GM19438 (cell line): ENCODE results near the gene CCT8.

Source experiments
- ATAC-seq: cut with Tn5 transposase; IDR thresholded peaks from one replicate; pipeline ENCODE4 v1.9.1; 2021; ENCODE audit warnings: low read depth; ENCODE audit not compliant: unreplicated experiment

The CCT8 gene, protein sequence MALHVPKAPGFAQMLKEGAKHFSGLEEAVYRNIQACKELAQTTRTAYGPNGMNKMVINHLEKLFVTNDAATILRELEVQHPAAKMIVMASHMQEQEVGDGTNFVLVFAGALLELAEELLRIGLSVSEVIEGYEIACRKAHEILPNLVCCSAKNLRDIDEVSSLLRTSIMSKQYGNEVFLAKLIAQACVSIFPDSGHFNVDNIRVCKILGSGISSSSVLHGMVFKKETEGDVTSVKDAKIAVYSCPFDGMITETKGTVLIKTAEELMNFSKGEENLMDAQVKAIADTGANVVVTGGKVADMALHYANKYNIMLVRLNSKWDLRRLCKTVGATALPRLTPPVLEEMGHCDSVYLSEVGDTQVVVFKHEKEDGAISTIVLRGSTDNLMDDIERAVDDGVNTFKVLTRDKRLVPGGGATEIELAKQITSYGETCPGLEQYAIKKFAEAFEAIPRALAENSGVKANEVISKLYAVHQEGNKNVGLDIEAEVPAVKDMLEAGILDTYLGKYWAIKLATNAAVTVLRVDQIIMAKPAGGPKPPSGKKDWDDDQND

DNA sequence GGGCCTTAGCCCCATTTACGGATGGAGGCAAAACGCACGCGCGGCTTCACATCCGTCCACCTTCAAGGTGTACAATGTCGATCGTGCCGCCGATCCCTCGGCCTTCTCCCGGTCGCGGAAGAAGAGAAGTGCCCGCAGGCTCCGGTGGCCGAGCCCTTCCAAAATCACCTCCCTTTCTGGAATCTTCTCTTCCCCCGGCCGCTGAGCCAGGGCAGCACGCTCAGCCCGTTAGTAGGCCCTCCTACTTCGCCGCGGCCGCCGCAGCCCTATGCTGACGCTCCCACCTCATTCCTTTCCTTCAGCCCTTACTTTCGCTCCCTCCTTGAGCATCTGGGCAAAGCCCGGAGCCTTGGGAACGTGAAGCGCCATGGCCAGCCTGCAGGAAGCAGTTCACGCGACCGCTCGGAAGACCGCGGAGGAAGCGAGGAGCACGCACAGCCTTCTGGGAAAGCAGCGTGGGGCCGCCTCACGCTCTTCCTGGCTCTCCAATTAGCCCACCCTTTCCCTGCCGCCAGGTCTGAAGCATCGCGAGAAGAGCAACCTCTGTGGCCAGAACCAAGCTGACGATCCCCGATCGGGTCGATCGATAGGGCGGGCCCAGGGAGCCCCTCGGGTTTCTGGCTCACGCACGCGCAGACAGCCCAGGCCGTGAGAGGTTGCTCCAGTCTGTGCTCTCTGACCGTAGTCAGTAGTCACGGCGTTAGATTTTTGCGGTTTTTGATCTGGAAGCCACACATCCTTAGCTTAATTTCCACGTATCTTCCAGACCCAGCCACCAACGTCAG is at the start of gene CCT8:
Gene CCT8, minus strand, starts transcription at position 427 of the 785 bp plus-strand sequence. Its CDS starts 58 bp downstream, at position 369.
- peak; percentile 75 for ATAC-seq

DNA sequence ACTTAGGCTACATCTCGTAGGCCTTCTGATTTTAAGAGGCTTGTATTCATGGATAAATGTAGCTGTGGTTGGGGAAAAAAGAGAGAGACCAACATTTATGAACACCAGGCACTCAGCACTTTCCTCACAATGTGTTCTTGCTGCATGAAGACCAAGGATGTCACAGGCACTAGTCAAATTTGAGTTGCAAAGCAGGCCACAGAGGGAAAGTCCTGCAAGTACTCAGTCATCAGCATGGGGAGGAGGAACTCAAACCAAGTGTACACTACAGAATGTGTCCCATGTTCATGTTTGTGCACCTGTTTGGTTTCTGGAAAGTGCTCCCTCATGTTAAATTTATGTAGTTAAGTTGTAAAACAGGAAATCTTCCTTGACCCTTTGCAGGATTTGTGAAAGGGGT is 48.3 kb upstream of the CCT8 start:
- peak; percentile 52 for ATAC-seq

DNA sequence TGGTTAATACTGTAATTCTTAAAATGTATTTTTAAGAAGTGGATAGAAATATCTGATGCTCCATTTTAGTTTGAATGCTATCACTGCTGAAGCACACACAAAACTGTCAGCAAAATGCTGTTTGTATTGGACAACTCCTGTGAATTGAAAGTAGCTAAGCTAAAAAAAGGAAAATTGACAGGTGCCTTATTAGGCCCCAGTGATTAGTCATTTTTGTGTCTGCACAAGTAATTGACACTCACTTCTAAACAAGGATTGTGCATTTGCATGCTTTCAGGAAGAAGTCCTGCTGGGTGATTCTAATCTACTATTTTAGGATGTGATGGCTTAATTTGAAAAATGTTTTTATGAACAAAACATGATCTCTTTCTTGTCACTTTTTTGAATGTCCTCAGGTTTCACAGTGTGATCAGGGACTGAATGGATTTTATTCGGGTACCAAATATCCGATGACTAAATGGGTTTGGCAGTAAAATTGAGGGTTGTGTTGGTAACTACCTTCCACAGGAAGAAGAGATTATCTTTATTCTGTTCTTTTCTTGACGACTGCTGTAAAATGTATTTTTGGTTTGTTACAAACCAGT is 44.0 kb upstream of the CCT8 start:
- no peak for ATAC-seq

DNA sequence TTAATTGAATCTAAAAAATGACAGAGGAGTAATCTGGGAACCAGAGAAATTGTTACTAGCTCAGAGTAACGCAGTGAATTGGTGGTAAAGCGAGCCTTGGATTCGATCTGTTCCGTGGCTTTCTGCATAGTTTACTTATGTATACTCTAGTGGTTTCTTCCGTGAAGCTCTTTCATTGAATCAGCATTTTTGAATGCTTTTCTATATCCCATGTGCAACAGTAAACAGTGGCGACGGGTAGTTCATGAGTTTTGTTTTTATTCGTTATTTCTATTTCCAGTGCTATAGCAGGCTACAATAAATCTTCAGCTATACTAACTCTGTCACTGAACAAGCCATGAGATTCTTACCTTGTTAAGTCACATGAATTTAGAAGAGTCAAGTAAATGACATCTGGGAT is 42.5 kb upstream of the CCT8 start:
- ATAC-seq, result no peak

DNA sequence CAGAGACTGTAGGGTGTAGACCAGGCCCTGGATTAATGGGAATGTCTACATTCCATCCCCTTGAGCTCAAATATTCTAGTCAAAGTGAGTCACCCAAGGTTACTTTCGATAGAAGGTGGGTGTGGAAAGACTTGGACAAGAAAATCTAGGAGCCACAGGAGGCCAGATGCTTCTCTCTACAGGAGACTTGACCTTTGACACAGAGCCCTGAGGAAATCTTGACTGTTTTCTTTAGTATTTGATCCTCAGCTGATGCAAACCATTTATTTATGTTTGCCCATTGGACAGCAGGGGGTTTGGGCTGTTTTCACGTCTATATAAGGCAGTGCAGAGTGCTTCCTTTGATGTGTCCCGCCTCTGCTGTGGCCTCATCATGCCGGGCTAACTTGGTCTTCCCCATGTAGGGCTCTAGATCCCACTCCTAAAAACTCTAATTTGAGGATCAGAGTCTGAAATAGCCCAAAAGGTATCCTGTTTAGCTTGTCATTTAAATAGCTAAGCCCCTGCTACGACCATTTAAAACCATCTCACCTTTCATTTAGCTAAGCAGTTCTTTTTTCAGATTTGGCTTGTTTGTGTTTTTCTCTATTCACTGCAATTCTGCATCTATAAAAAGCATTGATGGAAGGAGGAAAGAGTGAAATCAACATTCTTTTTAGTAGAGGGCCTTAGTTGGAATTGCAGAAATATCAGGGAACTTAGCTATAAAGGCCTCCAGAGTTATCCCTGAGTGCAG is 41.5 kb upstream of the CCT8 start:
- ATAC-seq, result no peak

DNA sequence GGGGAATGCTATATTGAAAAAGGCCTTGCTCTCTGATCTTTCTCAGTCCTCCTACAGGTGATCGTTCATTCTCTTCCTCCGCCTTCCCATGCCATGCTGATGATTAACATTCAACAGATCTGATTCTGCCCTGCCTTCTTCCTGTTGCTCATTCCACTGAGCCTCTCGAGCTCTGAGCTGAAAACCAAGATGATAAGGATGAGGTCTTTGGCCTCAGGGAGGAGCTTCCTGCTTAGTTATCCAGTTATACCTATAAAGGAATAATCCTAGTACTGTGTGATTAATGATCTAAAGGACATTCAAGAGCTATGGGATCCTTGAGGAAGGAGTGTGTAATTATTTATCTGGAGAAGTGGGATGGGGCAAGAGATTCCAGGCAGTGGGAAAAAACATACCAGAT is 31.8 kb upstream of the CCT8 start:
- ATAC-seq, result no peak

DNA sequence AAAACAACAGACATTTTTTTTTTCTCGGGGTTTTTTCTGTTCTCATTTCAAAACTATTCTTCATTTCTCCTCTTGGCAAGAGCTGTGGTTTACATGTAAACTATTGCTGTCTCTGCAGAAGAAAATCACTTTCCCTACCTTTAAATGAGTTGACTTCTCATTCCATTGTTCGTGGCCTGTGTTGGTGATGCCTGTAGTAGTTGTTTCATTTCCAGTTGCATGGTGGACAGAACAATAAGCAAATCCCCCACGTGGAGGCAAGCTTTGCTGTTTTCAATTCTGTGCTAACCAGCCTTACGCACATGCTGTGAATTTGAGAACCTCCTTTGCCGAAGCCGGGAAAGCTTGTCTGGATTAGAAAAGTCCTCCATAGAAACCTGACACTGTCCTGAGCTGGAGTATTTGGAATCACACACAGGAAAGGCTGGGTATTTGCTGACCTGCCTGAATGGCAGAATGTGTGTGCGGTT is 30.8 kb upstream of the CCT8 start:
- ATAC-seq, result no peak

DNA sequence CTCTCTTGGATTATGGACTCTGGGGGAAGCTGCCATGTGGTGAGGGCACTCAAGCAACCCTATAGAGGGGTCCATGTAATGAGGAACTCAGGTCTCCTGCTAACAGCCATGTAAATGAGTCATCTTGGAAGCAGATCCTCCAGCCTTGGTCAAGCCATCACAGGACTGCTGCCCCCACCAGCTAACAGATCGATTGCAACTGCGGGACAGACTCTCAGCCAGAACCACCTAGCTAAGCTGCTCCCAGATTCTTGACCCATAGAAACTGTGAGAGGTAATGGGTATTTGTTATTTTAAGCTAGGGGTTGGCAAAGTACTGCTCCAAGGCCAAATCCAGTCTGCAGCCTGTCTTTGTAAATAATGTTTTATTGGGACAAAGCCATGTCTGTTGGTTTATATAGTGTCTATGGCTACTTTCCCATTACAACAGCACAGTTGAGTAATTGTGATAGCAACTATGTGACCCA is 29.4 kb upstream of the CCT8 start:
- ATAC-seq, result no peak

DNA sequence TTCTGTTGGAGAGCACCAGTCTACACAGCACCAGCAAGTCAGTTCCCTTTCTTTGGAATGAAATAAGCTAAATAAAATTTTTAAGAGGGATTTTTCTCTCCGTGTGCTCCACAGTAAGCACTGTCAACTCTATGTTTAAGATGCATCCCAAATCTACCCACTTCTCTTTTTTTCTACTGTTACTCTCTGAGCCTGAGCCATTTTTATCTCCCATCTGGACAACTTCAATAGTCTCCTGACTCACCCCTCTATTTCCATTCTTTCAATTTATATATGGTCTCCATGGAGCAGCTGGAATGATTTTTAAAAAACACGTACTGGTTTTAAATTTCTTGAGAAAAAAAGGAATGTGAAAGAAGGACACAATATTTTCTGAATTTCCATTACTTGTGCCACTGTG is 24.7 kb upstream of the CCT8 start:
- no peak for ATAC-seq

DNA sequence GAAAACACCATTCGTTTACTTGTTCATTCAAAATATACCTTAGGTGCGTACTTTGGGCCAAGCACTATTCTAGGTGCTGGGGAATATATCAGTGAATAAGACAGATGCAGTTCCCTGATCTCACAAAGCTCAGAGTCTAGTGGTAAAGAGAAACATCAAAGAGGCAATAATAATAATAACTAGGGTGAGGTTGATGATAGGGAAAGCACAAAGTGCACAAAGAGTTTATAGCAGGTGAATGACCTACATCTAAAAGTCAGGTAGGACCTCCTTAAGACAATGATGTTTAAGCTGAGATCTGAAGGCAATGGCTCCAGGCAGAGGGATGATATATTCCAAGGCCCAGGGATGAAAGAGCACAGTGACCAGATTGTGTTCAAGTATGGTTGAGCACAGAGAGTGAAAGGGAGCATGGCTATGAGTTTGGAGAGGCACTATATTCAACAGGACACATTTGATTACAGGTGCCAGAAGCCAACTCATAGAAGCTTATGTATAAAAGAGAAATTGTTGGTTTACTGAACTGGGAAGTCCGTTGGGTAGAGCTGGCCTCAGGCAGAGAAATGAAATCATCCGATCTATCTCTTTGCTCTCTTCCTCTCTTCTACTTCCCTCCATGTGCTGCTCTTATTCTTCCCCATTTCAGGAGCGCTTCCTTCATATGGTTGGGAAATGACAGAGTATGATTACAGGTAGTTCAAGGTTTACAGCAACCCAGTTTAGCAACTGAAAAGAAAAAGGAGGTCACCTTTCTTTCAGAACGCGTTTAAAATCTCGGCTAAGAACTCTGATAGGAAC is 23.0 kb upstream of the CCT8 start:
- ATAC-seq, result no peak

DNA sequence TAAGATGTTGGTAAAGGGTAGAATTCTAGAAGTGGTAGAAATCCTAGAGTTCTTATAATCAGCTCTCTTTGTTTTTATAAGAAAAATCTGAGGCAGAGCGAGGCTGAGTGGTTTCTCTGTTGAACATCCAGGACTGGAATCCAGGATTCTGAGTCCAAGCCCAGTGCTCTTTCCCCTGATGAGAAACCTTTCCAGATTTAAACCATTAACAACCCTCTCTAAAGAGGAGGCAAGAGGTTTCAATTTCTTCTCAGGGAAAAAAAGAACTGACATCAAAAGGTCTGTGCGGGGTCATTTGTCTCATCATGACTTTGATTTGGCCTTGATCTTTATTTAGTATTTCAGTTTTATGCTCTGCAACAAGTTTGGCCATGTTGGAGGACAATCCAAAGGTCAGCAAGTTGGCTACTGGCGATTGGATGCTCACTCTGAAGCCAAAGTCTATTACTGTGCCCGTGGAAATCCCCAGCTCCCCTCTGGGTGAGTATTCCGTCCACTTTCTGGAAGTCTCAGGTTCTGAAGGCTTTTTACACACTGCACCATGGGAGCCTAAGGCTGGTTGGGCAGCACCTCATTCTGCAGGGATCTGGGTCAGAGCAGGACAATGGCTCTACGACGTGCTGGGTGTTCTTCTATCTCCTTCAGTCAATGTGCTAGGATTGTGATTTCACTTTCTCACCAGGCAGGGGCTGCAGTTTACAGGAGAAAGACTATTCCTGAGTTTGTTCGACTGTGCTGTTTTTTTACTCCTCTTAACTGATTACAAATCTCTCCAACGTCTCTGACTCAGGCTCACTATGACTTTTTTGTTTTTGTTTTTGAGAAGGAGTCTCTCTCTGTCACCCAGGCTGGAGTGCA is 18.9 kb upstream of the CCT8 start:
- ATAC-seq, result no peak

DNA sequence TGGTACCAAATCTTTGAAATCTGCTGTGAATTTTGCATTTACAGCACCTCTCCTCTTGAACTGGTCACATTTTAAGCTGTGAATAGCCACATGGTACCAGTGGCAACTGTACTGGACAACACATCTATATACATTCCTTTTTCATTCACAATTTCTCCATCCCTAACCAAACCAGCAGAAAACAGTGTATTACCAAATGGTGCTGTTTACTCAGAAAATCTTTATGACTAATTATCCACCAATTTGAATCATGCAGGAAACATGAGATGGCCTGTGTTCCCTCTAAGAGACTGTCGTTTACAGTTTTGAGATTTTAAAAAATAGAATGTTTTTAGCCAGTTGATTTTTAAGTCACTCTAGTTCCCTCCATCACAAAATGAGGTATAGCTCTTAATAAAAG is 17.6 kb upstream of the CCT8 start:
- no peak for ATAC-seq

DNA sequence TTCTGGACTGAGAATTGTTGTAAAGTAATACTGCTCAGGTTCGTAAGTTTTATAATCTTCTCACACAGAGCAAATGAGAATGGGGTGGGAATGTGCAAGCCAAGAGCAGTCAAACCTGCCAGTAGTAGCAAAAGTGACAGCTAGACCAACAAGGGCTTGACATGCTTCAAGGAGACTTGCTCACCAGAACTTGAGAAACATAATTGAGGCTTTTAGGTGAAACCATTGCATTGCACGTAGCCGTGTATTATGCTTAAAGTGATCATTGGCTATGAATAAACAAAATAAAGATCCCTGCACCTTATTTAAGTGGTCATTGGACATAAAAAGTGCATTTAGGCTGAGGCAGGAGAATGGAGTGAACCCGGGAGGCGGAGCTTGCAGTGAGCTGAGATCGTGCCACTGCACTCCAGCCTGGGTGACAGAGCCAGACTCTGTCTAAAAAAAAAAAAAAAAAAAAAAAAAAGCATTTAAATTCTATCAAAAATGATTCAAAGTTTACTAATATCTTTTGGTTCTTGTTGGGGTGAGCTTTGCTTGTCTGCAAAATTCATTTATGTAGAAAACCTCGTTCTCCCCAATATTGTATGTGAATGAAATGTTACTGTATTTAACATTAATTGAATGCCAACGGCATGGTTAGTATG is 11.8 kb upstream of the CCT8 start:
- ATAC-seq, result no peak

DNA sequence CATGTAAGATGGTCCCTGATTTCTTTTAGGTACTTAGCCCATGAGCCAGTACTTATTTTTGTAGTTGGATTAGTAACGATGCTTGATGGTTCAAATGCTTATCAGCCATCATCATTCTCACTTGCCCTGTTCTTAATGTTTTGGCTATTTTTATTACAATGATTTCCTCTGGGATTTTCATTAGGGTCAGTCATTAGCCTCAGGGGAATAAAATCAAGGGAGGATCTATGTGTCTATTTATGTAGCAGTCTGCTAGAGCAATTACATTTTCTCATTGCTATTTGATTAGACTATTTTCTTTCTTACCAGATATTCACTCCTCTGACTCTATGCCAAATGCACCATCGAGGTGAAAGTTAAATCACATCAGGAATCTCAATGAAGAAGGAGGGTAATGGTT is 10.9 kb upstream of the CCT8 start:
- ATAC-seq, result no peak

DNA sequence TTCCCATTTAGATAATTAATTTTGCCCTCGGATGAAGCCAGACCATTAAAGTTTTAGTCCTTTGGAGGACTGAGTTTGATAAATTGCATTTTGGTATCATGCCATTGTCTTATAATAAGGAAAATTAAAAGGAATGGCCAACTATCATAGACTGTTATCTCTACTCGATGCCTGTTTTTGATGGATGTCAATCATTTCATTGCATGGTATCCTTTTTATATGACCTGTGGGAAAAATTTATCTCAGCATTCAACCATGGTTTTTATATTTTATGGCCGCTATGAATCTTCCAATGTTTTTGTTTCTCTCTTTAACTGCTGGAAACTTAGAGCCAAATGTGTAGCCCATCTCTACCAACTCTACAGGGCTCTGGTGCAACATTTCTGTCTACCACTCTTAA is 9.9 kb upstream of the CCT8 start:
- ATAC-seq, result no peak

DNA sequence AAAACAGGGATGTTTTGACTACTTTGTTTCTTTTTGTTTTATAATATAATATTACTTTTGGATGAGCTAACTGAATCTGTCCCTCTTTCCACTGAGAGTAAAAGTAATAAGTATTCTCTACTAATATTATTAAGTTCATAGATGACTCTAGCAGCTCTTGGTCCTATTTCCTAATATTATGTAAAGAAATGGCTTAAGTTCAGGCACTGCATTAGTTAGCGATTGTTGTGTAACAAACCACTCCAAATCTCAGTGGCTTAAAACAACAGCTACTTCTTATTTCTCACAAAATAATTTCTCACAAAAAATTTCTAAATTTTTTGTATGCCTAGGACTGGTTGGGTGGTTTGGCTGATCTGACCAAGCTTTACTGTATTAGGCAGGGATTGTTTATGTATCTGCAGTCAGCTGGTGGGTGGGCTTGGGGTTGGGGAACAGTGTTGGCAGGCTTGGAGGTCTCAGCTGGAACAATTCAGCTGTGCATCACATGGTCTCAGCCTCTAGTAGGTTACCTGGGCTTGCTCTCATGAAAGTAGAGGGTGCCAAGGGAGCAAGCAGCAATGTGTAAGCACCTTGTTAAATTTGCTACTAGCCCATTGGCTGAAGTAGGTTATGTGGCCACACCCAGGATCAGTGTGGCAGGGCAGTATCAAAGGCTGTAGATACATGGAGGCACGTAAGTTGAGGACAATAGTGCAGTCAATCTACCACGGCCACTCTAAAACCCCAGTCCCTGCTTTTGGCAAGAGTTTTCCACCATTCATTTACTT is 8.8 kb upstream of the CCT8 start:
- ATAC-seq, result no peak

DNA sequence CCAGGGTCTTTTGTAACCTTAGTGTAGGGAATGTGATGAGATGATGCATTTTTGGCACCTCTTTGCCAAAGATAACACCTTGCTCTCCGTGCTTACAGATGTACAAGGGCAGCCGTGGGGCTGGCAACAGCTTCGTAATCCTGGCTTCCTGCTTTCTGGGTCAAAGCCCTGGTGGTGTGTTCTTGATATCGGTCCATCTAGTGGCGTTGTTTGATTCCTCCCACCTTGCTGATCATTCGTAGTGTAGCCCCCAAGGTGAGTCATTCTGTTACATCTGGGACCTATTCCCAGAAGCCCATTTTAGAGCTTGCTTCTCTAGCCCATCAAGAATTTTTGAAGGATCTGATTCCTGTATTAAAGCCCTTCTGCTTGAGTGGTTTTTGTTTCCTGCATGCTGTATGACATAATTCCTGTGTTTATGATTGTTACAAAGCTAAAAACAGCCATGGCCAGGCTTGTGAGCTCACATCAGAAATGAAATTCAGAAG is 7.0 kb upstream of the CCT8 start:
- no peak for ATAC-seq
